MCF 10A (cell line): ENCODE measurements around the gene TRPM3. TPM values are rescaled to one million over a fixed set of nuclear protein-coding genes. Genes with fewer than 3 reads are reported as not detected.

ENCODE experiments used
- BruUV-seq: library from RNA; stranded (reverse); fragments of 400-500 nt; replicated peaks from 2 replicates; lab custom pipeline; 2021; lab: Mats Ljungman, UMichigan
- CTCF ChIA-PET: fragments of 300-600 bp; sonication (Branson Sonifier 250); formaldehyde crosslinking; extraction: SDS; loops from one replicate; lab custom pipeline; 2021; ENCODE audit warnings: antibody characterized with exemption, inconsistent platforms; lab: Yijun Ruan, JAX
- POLR2A ChIA-PET: fragments of 300-600, 350-650 bp; sonication (Branson Sonifier 250); formaldehyde crosslinking; extraction: SDS; loops from one replicate; lab custom pipeline; 2020; ENCODE audit warnings: antibody characterized with exemption, inconsistent platforms; lab: Yijun Ruan, JAX
- DNase-seq: peaks from one replicate; pipeline ENCODE4 v3.0.0-alpha.2; 2018; ENCODE audit not compliant: unreplicated experiment
- H3K27ac Mint-ChIP-seq: one replicate; pipeline ENCODE4 v1.8.0; 2022; ENCODE audit warnings: mild to moderate bottlenecking, low read depth, mixed read lengths; ENCODE audit not compliant: unreplicated experiment
- H3K27me3 Mint-ChIP-seq: one replicate; pipeline ENCODE4 v1.8.0; 2022; ENCODE audit warnings: mixed read lengths; ENCODE audit not compliant: insufficient read depth, unreplicated experiment
- H3K36me3 Mint-ChIP-seq: one replicate; pipeline ENCODE4 v1.8.0; 2022; ENCODE audit warnings: mild to moderate bottlenecking, moderate library complexity, mixed read lengths; ENCODE audit not compliant: insufficient read depth, unreplicated experiment
- H3K4me1 Mint-ChIP-seq: one replicate; pipeline ENCODE4 v1.8.0; 2022; ENCODE audit warnings: mixed read lengths; ENCODE audit not compliant: insufficient read depth, unreplicated experiment
- H3K4me3 Mint-ChIP-seq: one replicate; pipeline ENCODE4 v1.8.0; 2022; ENCODE audit warnings: mild to moderate bottlenecking, moderate library complexity, mixed read lengths; ENCODE audit not compliant: unreplicated experiment
- H3K9me3 Mint-ChIP-seq: one replicate; pipeline ENCODE4 v1.8.0; 2022; ENCODE audit warnings: mixed read lengths; ENCODE audit not compliant: unreplicated experiment
- intact Hi-C: fragments of 100-400 bp; cut with micrococcal nuclease; formaldehyde crosslinking; loops from 2 replicates; pipeline ENCODE4 v1.14.1; 2022
- total RNA-seq: library from RNA; stranded (reverse); gene quantifications from 2 replicates; pipeline ENCODE4 v1.2.3, GENCODE V29; 2022
- TF ChIP-seq, protein P1 (sequence below): fragments of 200-600 bp; IDR thresholded peaks from one replicate; pipeline ENCODE4 v1.8.0; 2022; ENCODE audit warnings: antibody characterized with exemption, mild to moderate bottlenecking; ENCODE audit not compliant: unreplicated experiment

The TRPM3 gene
- total RNA-seq, 1 experiment from 2014 or later = 0.44 TPM

DNA sequence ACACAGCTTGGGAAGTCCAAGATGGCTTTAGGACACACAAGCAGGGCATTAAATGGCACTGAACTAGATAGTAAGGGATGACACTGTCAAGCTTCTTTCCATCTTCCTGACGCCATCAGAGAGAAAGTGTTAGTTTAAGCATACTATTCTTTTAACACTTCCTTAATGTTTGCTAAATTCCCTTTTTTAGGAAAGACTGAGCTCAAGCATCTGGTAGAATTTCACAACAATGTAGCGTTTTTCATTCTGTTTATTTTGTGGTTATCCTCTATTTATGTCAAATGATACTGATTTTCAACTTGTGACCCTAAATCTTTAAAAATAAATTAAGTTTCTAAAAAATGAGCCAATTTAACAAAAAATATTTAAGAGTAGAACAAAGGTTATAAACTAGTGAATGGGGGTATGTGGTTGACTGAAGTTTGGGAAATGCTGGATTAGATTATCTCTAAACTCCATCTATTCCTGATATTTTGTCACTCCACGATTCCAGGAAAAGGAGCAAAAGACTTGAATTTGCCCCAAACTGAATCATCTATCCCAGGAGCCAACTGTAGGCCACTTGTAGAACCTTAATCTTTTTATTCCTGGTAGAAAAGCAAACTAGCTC lies 559.5 kb downstream of the TRPM3 start:
- Mint-ChIP-seq H3K4me3 (no peak overlapping the region), H3K27me3 (no peaks in the 10 kb centered on the region), H3K4me1 (peaks cover 12% of the 10 kb centered on the region), H3K36me3 (no peaks in the 10 kb centered on the region), H3K27ac (no peak overlapping the region), H3K9me3 (no peaks in the 10 kb centered on the region)
- TF ChIP-seq, protein P1, sequence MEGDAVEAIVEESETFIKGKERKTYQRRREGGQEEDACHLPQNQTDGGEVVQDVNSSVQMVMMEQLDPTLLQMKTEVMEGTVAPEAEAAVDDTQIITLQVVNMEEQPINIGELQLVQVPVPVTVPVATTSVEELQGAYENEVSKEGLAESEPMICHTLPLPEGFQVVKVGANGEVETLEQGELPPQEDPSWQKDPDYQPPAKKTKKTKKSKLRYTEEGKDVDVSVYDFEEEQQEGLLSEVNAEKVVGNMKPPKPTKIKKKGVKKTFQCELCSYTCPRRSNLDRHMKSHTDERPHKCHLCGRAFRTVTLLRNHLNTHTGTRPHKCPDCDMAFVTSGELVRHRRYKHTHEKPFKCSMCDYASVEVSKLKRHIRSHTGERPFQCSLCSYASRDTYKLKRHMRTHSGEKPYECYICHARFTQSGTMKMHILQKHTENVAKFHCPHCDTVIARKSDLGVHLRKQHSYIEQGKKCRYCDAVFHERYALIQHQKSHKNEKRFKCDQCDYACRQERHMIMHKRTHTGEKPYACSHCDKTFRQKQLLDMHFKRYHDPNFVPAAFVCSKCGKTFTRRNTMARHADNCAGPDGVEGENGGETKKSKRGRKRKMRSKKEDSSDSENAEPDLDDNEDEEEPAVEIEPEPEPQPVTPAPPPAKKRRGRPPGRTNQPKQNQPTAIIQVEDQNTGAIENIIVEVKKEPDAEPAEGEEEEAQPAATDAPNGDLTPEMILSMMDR = no peak
- intact Hi-C loops = no loop called here
- DNase-seq = no peak
- POLR2A ChIA-PET = interaction anchor here (0.7 kb wide), 1 partner anchor 1885 kb away, joined by 3 read pairs; no protein-coding TSS in a partner anchor
- CTCF ChIA-PET = interaction anchor here (0.6 to 1.2 kb wide), 3 partner anchors 9 to 141 kb away, joined by 3 read pairs; no protein-coding TSS in a partner anchor
- BruUV-seq = no TSS peak

DNA sequence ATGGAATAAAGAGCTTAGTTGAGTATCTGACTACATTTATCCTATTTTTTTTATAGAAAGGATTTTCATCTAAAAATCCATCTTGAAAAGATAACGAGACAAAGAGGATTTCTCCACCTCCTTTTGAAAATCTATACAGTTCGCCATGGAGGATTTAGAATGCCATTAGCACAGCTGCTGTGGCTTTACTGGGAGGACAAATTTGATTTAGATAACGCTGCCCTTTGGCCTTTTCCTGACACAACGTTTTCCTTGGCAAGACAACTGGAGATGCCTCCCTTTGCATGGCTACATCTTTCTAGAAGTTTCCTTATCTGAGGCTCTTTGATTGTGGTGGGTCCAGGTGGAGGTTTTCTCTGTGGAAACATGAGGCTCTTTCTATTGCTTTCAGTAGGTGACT lies 560.3 kb downstream of the TRPM3 start:
- H3K36me3 Mint-ChIP-seq = no peaks in the 10 kb centered on the region
- H3K27ac Mint-ChIP-seq = no peak overlapping the region
- H3K27me3 Mint-ChIP-seq = no peaks in the 10 kb centered on the region
- H3K4me1 Mint-ChIP-seq = peaks cover 12% of the 10 kb centered on the region
- no peak for DNase-seq
- POLR2A ChIA-PET = no interaction called here
- no peak overlapping the region for H3K4me3 Mint-ChIP-seq
- BruUV-seq = no TSS peak
- H3K9me3 Mint-ChIP-seq = no peaks in the 10 kb centered on the region
- intact Hi-C loops = no loop called here
- CTCF ChIA-PET = interaction anchor here (1.0 to 1.5 kb wide), 2 partner anchors 13 to 16 kb away, joined by 3 to 4 read pairs; no protein-coding TSS in a partner anchor
- TF ChIP-seq, protein P1 = no peak

DNA sequence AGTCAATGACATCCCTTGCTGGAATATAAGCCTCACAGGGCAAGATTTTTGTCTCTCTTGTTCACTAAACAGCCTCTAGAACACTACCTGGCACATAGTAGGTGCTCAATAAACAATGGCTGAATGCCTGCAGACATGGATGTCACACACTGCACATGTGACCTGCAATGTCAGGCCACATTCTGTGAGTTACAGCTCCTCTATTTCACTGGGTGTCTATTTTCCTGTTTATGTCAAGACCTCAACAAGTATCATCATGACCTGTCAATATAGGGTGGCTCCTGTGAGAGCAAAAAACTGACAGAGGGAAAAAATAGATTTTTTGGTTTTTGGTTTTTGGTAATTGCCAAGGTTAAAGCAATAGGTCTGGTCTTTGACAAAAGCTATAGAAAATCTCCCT lies 562.3 kb downstream of the TRPM3 start:
- H3K36me3 Mint-ChIP-seq = no peaks in the 10 kb centered on the region
- TF ChIP-seq, protein P1 = no peak
- DNase-seq = no peak
- CTCF ChIA-PET = no interaction called here
- H3K4me1 Mint-ChIP-seq = peaks cover 12% of the 10 kb centered on the region
- H3K27me3 Mint-ChIP-seq = no peaks in the 10 kb centered on the region
- intact Hi-C loops = no loop called here
- no peak overlapping the region for H3K4me3 Mint-ChIP-seq
- no TSS peak for BruUV-seq
- H3K9me3 Mint-ChIP-seq = no peaks in the 10 kb centered on the region
- no peak overlapping the region for H3K27ac Mint-ChIP-seq
- POLR2A ChIA-PET = no interaction called here

DNA sequence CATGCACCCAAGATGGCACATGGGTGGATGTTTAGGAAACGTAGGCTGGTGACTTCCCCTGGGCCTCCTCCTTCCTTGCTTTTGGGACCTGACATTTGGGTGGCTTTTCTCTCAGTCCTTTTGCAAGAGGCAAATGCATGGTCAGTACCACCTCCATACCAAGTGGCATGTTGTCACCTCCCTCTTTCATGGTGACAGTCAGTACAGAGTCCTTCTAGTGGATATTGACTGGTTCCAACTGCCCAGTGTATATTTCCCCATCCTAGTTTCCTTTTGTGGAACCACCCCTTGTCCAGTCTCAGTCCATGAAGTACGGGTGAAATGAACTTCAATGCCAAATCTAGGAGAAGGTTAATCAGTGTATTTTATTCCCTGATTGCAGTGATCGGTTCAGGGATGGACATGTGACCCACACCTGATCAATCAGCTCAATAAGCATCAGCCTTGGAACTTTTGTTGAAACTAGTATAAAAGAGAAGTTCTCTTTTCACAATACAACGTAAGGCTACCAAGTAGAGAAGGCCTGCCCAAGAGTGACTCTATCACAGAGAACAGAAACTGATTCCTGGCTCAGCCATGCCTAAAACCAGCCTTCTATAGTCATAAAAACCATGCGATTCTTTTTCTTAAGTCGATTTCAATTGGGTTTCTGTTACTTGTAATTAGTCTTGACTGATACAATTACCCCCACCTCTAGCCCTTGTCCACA lies 563.6 kb downstream of the TRPM3 start:
- CTCF ChIA-PET = interaction anchor here (0.7 to 1.1 kb wide), 3 partner anchors 73 to 586 kb away, joined by 3 to 4 read pairs (median 3); no protein-coding TSS in a partner anchor
- POLR2A ChIA-PET = no interaction called here
- Mint-ChIP-seq H3K36me3 (no peaks in the 10 kb centered on the region), H3K9me3 (no peaks in the 10 kb centered on the region), H3K4me3 (no peak overlapping the region), H3K27me3 (no peaks in the 10 kb centered on the region), H3K4me1 (peaks cover 9% of the 10 kb centered on the region), H3K27ac (no peak overlapping the region)
- intact Hi-C loops = no loop called here
- BruUV-seq = no TSS peak
- TF ChIP-seq, protein P1 = no peak
- DNase-seq = no peak
